GM19397 (cell line): ENCODE results near the gene ADGRB3.
A peak's percentile ranks its signal among the peaks of the same experiment; 100 is the strongest.
"Not testable (repeated sequence)": the region's sequence is repeated elsewhere in the genome, so short reads cannot be mapped to it uniquely, and the experiment has no call there.

Experiments
- ATAC-seq: cut with Tn5 transposase; IDR thresholded peaks from one replicate; pipeline ENCODE4 v1.9.1; 2021; ENCODE audit warnings: mild to moderate bottlenecking, moderate library complexity; ENCODE audit not compliant: unreplicated experiment

Gene ADGRB3

DNA sequence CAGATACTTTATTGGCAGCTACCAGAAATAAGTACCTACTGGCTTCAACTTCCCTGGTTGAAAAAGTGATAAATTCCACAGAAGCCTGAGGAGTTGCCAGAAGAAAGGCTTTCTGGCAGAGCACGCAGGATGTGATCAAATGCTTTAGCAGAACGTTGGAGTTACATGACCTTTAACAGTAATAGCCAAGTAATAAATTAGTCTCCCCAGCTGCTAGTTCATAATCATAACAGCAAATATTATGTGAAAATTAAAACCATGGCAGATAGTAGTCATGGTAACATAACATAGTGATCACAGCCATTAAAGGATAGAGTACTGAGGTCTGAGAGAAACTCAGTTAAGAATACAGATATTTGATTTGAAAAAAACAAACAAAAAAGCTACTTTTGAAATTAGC lies 567.7 kb downstream of the ADGRB3 start:
- ATAC-seq, result no peak

DNA sequence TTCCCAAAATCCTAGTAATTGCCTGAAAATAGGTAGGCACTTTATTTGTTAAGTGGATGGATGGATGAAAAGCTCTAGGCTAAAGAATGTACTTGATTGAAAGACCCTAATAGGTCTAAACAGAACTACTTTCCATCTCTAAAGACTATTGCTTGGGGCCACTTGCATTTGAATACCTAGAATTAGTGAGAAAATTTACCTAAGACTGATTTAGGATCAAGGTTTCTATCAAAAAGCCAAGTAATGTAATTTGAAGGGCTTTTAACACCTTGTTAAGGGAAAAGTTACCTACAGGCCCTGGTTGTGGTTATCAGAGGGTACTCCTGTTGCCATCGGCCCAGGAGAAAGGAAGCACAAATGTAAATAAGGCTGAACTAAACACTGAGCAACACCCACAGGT lies 581.0 kb downstream of the ADGRB3 start:
- ATAC-seq, result no peak

DNA sequence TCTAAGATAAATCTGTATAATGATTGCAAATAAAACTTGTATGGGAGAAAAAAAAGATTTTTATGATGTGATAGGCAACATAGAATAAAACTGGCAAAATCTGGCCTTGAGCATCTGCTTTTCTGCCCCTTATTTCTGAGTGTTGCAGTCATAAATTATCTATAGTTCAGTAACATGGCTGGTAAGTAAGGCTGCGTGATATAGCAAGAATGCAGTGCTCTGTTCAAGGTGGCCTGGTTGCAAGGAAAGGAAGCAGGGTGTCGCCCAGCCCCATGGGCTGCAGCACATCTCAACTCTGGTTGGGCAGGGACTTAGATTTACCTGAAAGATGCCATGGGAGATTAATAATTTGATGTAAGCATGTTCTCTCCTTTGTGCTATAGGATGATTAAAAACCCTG lies 582.3 kb downstream of the ADGRB3 start:
- ATAC-seq, result no peak

DNA sequence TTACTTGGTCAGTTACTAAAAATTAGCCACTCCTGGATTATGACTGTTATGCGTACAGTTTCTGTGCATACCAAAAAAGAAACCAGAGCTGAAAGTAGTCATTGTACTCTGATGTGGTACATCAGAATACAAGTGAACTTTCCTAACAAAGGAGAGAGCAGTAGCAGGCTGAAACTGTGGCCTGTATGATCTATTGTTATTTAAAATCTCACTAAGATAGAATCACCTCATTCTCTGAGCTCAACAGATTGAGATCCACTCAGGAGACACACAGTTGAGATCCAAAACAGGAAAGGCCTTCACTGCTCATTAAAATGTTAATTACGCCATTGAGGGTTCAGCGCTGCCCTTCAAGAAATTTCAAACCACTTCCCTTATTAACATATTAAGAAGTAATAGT lies 585.3 kb downstream of the ADGRB3 start:
- ATAC-seq, result no peak

DNA sequence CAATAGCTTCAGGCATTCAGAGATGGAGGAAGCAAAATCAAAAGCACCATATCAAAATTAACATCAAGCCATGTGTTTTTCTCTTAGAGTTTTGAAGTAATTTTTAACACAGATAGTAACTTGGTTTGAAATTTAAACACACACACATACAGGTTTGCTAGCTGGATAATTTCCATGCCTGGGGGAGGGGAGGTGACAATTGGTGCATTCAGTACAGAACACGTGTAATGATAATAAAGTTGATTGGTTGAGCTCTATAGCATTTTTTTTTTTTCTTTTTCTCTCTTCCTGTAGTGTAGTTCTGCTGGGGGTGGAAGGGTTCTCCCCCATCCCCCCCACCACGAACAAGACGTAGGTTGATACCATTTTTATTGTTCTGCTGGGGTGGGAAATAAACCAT lies 596.9 kb downstream of the ADGRB3 start:
- no peak for ATAC-seq

DNA sequence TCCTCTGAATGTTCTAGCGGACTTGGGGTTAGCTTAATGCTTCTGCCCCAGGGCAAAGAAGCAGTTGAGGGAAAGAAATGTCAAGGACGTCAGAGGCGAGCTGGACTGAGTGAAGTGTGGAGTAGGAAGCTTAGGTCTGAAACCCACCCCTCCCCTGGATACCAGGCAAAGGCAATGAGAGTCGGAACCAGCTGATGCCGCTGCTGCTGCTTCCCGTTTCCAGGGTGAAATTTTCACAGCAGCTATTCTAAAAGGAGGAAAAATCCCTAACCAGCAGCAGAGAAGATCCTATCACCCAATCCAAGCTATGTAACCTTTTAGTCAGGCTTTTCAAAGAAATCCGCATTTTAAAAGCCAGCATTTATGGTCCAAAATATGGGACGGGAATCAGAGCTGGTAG lies 597.4 kb downstream of the ADGRB3 start:
- ATAC-seq, result no peak

DNA sequence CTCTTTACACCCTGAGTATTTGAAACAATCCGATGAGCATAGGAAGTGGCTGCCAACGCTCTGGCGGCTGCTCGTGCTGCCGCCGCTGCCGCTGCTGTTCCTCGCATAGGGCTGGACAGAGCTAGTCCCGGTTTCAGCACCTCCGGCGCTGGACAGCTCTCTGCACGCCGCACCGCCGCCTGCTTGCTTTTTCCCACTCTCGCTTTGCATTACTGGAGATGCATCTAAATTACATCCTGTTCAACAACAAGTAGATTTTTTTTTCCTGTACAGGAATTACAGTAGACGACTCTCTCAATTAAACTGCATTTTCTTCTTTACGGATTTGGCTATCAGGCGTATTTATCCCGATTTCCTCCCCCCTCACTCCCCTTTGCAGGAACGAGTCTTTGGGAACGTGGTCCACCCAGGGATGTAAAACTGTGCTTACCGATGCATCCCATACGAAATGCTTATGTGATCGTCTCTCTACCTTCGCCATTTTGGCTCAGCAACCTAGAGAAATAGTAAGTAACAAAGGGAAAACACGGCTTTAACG lies 597.9 kb downstream of the ADGRB3 start:
- ATAC-seq, result peak; percentile 96

DNA sequence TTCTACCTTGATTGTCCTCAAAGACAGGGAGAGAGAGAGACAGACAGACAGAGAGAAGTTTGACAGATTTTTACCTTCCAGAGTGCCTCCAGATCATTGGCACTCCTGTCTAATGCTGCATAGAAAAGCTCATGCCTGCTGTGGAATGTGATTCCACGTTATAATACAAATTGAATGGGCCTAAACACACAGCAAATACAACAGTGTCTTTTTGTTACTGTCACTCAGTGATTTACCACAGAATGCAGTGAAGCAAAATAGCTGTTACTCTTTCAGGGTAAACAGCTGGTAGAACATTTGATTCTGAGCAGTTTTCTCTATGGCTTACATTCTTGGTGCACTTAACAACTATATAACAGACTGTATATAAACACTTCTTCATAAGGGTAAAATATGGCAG lies 603.0 kb downstream of the ADGRB3 start:
- no peak for ATAC-seq

DNA sequence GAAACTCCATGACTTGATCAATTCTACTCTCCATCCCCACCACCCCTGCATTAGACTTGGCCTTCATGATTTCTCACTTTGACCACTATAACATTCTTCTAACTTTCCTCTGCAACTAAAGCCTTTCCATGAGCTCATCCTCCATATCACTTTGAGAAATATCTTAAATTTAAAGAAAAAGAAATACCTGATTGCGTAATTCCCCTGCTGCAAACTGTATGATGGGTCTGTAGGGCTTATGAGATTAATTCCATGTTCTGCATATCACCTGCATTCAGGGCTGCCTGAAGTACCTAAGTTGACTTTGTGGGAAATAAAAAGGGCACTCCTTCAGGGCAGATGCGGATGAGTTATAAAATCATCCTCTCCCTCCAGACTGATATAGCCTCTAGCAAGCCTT lies 611.9 kb downstream of the ADGRB3 start:
- ATAC-seq, result no peak

DNA sequence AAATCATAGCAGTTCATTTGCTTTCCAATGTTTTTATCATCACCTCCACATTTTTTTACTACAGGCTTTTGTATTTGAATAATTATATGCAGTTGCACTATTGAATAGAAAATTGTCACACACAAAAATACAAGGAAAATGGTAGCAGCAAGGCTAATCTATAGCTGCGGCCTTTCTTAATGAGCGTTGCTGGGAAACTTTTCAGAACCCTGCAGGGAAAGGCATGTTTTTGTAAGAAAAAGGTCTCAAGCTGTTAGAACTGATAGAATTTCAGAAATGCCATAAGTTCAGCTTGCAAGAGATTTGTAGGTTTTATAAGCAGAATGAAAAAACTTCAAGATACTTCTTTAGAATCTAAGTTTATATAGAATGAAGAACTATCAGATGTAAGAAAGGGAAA lies 625.9 kb downstream of the ADGRB3 start:
- no peak for ATAC-seq

DNA sequence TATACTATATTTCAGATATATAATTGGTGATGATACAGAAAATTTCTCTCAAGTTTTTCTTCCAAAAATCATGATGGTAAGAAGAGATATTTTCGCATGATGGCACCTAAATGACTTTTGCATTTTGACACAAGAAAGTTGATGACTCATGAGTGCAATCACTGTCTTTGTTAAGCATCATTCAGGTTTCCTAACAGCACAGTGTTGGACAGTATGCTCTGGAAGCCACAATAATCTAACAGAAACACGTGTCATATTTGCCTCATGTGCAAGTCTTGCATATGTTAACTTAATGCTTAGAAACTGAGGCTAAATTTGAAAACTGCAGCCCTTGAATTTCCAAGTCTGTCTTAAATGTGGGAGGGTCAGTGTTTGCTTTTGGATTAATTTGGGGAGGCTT lies 628.2 kb downstream of the ADGRB3 start:
- no peak for ATAC-seq

DNA sequence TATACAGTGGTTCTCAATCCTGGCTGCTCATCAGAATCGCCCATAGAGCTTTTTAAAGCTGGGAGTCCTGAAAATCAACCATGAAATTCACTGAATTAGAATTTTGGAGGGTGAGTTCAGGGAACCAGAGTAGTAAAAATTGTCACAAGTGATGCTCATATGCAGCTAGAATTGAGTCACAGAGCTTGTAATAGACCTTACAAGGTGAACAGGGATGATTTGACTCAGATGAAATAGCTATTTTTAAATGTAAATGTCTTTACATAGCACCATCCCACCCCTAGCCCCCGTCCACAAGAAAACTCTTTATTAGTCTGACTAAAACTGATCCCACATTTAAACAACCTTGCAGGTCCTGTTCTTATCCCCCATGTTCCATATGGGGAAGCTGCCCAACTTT lies 630.0 kb downstream of the ADGRB3 start:
- ATAC-seq, result no peak

DNA sequence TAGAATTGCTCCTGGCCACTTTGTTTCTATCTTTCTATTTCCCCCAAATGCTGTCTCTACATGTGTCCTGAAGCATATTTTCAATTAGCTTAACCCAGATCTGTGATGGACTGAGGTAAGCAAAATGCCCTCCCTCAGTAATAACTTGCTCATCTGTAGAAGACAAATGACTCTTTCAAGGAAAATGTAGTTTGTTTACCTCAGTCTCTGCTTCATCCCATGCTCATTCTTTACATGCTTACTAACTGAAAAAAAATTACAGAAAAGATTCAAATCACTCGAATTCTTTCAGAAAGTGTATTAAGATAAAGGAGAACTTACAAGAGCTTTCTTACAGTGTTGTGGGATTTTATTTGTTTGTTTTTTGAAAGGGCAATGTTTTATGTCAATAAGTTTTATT lies 630.6 kb downstream of the ADGRB3 start:
- ATAC-seq, result no peak

DNA sequence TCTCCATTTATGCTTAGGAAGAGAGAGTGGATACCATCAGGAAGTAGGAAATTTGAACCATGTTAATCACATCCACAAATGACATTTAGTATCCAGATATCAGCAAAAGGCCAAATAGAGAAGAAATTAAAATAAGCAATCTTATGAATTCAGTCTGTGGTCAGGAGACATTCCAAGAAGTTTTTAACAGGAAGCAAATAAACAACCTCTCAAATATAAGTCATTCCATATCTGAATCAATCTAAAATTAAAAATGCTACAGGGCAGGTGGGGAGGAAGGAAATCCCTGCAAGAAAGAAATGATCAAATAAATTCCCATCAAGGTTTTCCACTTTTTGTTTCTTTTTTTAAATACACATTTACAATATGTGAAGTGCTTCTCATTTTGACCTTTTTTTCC lies 641.1 kb downstream of the ADGRB3 start:
- no peak for ATAC-seq

DNA sequence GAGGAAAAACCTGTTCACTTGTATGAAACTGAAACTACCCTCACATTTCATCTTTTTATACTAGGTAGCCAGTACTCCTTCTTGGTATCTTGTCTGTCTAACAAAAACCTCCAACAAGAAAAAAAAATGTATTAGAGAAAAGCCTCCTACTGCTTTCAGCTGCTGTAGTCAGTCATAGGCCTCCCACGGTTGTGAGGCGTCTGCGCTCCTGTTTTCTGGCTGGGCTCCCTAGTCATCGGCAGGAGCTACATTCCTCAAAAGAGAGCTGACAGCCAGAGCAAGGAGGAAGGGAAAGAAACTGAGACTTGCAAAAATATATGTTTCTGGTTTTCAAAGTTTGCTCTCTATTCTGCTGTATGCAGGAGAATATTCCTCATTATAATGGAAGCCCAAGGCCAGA lies 644.7 kb downstream of the ADGRB3 start:
- ATAC-seq, result no peak

DNA sequence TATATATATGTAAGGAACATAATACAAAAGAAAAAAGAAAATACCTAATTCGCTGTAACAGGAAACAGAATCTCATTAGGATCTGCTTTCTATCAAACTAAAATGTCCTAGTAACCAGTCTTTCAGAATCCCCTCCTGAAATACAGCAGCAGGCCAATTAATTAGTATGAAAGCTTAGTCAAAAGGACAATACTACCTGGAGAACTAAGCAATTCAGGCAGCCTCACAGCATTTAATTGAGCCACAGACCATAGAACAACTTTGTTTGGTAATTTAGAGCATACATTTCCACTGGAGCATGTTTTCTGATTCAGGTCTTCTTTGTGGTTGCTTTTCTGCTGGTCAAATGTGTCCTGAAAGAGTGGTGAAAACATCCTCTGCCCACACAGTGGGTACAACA lies 645.8 kb downstream of the ADGRB3 start:
- ATAC-seq, result no peak

DNA sequence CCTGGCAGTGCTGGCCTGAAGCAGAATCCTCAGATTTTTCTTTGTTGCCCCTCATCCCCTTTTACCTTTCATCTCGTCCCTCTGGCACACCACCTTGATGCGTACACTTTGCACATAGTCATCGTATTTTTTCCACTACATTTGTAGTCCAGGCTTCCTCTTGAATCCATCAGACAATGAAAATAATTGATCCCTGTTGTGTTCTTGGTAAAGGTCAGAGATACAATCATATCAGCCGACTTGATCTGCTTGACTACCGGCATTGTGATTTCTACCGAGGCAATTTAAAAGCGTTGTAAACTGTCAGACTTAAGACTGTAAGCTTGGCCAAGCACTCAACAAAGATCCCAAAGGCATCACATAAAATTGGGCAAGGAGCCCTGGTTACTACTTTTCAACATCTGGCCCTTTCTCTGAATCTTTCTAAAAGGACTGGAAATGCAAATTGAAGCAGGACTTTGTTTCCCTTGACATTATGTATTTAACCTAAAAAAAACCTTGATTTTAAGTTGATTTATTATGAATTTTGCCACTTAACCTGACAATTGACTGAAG lies 649.2 kb downstream of the ADGRB3 start:
- ATAC-seq, result no peak

DNA sequence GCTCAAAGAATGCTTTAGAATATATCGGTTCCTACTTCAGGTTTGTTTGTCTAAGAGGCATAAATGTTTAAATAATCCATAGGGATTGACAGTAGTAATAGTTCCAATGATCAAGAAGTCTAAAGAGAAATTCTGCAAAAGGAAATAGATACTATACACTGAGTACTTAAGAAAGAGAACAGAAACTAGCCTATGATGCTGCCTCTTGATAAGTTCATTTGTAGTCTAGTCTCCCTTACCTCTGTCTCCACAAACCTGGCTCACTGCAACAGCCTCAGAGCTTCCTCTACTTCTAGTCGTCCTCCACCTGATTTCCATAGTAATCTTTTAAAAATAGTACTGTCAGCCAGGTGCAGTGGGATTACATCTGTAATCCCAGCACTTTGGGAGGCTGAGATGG lies 650.0 kb downstream of the ADGRB3 start:
- no peak for ATAC-seq

DNA sequence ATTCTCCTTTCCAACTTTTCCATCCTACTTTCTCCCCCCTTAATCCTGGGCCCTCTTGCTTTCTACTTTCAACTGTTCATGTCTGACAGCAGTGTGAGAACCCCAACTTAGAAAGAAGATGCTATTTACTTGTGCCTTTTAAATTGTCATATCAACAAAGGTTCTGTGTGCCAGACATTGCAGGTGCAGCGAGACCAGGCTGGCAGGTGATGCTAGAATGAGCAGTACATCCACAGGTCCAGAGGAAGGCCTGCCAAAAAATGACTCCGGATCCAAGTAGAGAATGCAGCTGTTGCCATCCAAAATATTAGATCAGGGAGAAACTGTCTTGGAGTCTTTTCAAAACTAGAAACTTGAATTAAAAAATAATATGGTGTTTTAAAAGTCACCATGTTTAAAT lies 651.2 kb downstream of the ADGRB3 start:
- no peak for ATAC-seq

DNA sequence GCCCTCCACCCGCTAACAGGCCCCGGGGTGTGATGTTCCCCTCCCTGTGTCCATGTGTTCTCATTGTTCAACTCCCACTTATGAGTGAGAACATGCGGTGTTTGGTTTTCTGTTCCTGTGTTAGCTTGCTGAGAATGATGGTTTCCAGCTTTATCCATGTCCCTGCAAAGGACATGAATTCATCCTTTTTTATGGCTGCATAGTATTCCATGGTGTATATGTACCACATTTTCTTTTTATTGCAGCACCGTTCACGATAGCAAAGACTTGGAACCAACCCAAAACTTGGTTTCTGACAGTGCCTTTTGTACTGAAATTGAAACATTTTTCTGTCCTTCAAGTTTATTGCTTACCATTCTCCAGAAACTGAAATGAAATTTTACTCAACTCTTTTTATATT lies 653.1 kb downstream of the ADGRB3 start:
- not testable (repeated sequence) for ATAC-seq

DNA sequence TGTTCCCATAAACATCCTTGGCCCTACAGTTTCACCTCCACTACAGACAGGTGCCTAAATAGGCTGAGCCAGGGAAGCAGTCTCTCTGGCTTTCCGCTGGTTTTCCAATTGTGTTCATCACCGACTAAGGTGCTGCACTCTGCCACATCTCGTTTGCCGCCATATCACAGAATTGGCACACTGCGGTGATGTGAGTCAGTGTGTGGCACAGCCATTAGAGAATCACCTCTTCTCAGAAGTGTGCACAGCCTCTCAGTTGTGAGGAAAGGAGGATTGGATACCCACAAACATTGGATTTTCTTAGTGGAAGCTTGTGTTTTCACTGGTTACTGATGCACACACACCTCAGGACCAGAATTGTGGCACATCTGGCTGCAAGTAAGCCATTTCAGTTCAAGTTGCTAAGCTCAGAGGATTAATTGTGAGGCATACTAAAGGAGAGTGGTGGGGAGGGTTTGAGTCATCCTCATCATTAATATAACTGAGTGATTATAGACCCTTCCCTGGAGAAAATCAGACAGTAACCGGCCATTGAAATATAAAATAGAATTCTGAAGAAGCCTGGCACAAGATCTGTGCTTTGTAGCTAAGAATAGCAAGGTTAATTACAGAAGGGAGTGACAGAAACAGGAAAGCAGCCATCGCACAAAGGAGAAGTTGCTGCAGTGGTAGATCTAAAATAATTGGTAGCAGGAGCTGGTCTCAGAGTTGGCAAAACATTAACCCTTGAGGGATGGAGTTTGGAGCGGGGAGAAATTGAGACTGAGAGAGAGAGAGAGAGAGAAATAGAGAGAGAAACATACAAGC lies 654.8 kb downstream of the ADGRB3 start:
- ATAC-seq, result no peak

DNA sequence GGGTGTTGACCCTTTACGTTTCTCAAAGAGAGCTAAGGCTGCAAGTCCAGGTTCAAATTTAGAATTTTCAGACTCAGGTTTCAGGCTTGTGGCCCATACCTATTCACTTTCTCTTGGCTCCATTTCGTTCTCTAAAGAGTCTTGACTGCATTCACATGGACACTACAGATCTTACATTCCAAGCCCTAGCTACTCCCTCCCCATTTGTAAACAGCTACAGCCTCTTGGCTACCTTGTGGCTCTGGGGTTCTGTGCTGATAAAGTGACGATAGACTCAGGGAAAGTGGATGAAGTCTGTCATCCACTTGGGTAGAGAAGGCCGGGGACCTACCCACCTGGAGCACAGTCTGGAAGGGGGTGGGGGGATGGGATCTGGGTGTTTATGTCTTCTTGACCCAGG lies 658.4 kb downstream of the ADGRB3 start:
- ATAC-seq, result no peak

DNA sequence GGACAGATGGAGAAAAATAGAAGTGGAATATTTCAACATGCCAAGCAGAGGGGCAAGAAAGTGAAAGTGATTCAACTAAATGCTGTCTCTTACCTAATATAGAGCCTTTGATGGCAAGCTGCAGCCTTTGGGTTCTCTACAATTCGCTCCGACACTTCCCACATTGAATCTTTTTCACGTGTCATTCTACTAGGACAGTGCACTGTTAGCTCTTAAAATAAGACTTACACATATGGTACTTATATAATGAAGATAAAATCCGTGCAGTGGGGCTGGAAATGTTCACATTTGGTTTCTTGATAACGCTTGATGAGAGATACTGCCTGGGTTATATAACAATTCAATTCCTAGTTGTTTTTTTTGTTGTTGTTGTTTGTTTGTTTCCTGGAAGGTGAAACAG lies 659.3 kb downstream of the ADGRB3 start:
- ATAC-seq, result no peak
